Skeletal muscle tissue (tissue), 4 donors: Measurements from ENCODE around the gene FAM227A. TPM values are rescaled to one million over a fixed set of nuclear protein-coding genes. Genes with fewer than 3 reads are reported as not detected.

ENCODE experiments used
- H3K27ac ChIP-seq: one replicate; pipeline ENCODE4 v1.7.0; 2013; ENCODE audit warnings: mild to moderate bottlenecking, low read depth, low read length, inconsistent platforms
- H3K27me3 ChIP-seq, 3 donors: one replicate each; pipeline ENCODE4 v1.7.0; 2013; ENCODE audit warnings: low read length in 3 of 3; ENCODE audit not compliant: control insufficient read depth in 3 of 3, insufficient read depth in 3 of 3
- H3K36me3 ChIP-seq, 3 donors: one replicate each; pipeline ENCODE4 v1.7.0; 2013; ENCODE audit warnings: low read length in 3 of 3; ENCODE audit not compliant: control insufficient read depth in 3 of 3, insufficient read depth in 3 of 3
- H3K4me1 ChIP-seq, 3 donors: one replicate each; pipeline ENCODE4 v1.7.0; 2013; ENCODE audit warnings: low read length in 3 of 3, mild to moderate bottlenecking in 3 of 3; ENCODE audit not compliant: control insufficient read depth in 3 of 3, insufficient read depth in 3 of 3
- H3K4me3 ChIP-seq, 3 donors: one replicate each; pipeline ENCODE4 v1.7.0; 2013; ENCODE audit warnings: low read length in 3 of 3
- H3K9ac ChIP-seq, 3 donors: one replicate each; pipeline ENCODE4 v1.7.0; 2013; ENCODE audit warnings: low read length in 3 of 3, mild to moderate bottlenecking in 3 of 3, moderate library complexity in 2 of 3, low read depth in 1 of 3
- H3K9me3 ChIP-seq, 3 donors: one replicate each; pipeline ENCODE4 v1.7.0; 2013; ENCODE audit warnings: low read length in 3 of 3; ENCODE audit not compliant: control insufficient read depth in 3 of 3
- total RNA-seq: library from RNA; depleted of rRNA; stranded (reverse); fragments of >200 nt; gene quantifications from one replicate; pipeline ENCODE4 v1.2.3, GENCODE V29; 2014
- donor health status: Osteomylitis.

The FAM227A gene
- total RNA-seq, 1 donor from 2014 or later, result 0.52 TPM

DNA sequence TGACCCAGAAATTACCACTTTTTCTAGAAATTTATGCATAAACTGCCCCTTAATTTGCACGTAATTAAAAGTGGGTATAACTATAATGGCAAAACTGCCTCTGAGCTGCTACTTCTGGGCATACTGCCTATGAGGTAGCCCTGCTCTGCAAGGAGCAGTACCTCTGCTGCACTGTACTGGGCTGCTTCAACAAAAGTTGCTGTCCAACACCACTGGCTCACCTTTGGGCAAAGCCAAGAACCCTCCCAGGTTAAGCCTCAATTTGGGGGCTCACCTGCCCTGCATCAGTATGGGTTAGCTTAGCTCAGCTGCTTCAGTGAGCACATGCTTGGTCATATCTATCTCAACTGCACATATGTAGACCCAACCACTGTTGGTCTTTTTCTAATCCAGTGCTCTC lies 90.8 kb downstream of the FAM227A start:
- Histone ChIP-seq H3K9me3 (no peaks in the 10 kb centered on the region), H3K4me1 (peaks cover 3 to 6% (median 6%) of the 10 kb centered on the region in 3 donors), H3K36me3 (no peaks in the 10 kb centered on the region), H3K27ac (no peak overlapping the region), H3K27me3 (no peaks in the 10 kb centered on the region), H3K4me3 (no peak overlapping the region), H3K9ac (no peak overlapping the region)

DNA sequence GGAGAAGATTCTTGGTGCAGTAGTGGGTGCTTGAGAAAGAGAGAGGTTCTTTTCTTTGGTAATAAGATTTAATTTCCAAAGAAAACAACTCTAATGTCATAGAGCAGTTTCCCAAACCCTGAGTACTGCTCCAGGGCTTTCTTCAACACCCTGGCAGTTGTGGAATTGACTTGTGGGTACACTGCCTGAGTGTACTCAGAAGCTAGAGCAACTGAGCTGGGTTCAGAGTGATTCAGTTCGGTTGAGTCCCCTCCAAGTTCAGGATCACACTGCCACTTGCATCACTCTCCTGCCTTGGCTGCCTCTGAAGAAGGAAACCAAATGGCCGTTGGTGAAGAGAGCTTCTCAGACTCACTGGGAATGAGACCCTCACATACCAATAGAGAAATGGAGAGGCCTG lies 91.5 kb downstream of the FAM227A start:
- Histone ChIP-seq H3K27ac (no peak overlapping the region), H3K9me3 (no peaks in the 10 kb centered on the region), H3K27me3 (no peaks in the 10 kb centered on the region)

DNA sequence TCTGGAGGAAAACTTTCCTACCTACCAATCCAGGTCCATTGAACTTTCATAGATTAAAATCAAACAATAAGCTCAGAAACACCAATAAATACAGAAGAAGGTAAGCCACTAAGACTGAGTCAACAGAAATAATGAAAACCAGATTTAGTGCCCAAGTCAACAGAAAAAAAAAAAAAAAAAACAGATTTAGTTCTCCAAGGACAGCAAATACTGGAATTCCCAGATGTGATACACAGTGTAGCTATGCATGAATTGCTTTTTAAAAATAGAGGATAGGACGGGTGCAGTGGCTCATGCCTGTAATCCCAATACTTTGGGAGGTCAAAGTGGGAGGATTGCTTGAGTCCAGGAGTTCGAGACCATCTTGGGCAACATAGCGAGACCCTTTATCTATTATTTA lies 101.9 kb downstream of the FAM227A start:
- Histone ChIP-seq H3K4me1 (no peaks in the 10 kb centered on the region), H3K9ac (no peak overlapping the region), H3K36me3 (no peaks in the 10 kb centered on the region), H3K4me3 (no peak overlapping the region), H3K9me3 (no peaks in the 10 kb centered on the region), H3K27me3 (no peaks in the 10 kb centered on the region), H3K27ac (no peak overlapping the region)

More for the DNA sequence above, 91.5 kb downstream of the FAM227A start:
- Histone ChIP-seq H3K4me1 (peaks cover 0 to 4% (median 2%) of the 10 kb centered on the region in 3 donors), H3K4me3 (no peak overlapping the region), H3K36me3 (no peaks in the 10 kb centered on the region), H3K9ac (no peak overlapping the region)

DNA sequence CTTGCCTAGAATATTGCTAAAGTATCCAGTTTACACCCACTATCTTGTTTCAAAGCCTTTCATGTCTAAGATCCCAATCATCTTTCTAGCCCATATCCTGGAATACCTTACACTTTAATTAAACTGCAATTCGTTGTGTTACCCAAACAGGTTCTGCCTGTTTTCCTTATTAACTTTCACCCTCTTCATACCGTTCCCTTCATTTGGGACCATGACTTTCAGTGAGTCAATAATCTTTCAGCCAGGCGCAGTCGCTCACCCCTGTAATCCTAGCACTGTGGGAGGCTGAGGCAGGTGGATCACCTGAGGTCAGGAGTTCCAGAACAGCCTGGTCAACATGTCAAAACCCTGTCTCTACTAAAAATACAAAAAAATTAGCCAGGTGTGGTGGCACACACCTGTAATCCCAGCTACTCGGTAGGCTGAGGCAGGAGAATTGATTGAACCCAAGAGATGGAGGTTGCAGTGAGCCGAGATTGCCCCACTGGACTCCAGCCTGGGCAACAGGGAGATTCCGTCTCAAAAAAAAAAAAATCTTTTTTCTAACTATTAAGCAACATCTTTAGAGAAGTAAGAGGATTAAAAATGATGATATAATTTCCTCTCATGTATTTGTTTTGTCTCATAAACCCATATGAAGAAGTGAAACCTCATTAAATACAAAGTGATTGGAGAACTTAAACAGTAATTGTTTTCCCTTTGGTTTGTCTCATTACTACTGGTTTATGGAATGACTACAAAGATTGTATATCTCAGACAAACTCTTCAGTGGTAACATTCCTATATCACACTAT lies 106.9 kb downstream of the FAM227A start:
- Histone ChIP-seq H3K27ac (no peak overlapping the region), H3K4me1 (no peaks in the 10 kb centered on the region), H3K36me3 (no peaks in the 10 kb centered on the region), H3K9me3 (no peaks in the 10 kb centered on the region), H3K4me3 (no peak overlapping the region), H3K27me3 (no peaks in the 10 kb centered on the region), H3K9ac (no peak overlapping the region)

DNA sequence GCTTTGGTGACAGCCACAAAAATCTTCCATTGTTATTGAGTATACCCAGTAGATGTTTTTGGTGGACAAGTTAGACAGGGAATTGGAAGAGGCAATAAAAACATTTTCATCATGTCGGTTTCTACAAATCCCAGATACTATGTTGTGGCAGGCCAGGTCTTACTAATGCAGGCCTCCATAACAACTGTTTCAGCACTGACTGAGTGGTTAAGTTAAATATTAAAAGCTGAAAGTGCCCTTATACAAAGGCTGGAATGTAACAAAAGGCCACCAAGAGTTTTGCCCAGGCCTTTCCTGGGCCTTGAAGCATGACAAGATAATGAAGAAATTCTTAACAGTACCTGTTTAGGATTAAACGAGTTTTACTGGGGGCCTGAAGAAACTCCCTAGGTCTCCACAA lies 115.5 kb downstream of the FAM227A start:
- Histone ChIP-seq H3K27ac (no peak overlapping the region), H3K27me3 (no peaks in the 10 kb centered on the region), H3K9ac (no peak overlapping the region), H3K4me1 (no peaks in the 10 kb centered on the region), H3K36me3 (no peaks in the 10 kb centered on the region), H3K9me3 (no peaks in the 10 kb centered on the region), H3K4me3 (no peak overlapping the region)

DNA sequence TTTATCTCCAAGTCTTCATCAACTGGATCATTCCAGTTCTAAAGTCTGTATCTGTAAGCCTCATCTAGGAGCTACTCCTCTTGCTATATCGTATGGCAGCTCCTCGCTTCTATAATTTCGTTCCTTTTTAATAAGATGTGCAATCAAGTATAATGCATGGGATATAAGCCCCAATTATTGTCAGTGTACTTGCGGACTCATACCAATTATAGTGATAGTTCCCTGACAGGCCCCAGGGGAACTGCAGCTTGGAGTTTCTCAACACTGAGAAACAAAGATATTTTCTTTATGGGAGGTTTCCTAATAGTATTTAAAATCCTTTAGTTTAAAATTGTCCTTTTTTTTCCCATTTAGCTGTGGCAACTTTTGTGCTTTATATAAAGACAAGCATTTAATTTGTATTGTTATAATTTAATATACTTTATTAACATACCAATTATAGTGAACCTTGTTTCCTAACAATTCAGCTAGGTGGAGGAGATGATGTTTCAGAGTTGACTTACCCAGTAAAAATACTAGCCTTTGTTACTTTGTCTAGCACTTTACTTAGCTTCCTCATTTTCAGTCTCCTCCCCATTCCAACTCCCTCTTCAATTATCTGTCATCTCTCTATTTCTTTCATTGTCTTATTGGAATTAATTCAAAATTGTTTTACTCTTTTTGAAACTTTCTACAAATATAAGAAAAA lies 124.8 kb downstream of the FAM227A start:
- no peaks in the 10 kb centered on the region for H3K27me3 ChIP-seq
- no peak overlapping the region for H3K4me3 ChIP-seq
- H3K9me3 ChIP-seq, result no peaks in the 10 kb centered on the region
- H3K4me1 ChIP-seq, result no peaks in the 10 kb centered on the region
- H3K9ac ChIP-seq, result no peak overlapping the region
- no peak overlapping the region for H3K27ac ChIP-seq
- H3K36me3 ChIP-seq, result no peaks in the 10 kb centered on the region

Other genes with a start within 250 kb of the FAM227A start
- not detected for gene KCNJ4, start 201.2 kb downstream of the FAM227A start, total RNA-seq
- gene KDELR3, start 188.3 kb downstream of the FAM227A start, total RNA-seq, result 32.9 TPM
- gene DDX17, start 150.1 kb downstream of the FAM227A start, total RNA-seq, result 358 TPM
- gene DMC1, start 86.2 kb downstream of the FAM227A start, total RNA-seq, result 3.7 TPM
- 14.1 TPM for gene CBY1, start 246 bp upstream of the FAM227A start, total RNA-seq
- 63.7 TPM for gene TOMM22, start 25.6 kb upstream of the FAM227A start, total RNA-seq
- 25.1 TPM for gene JOSD1, start 44.6 kb upstream of the FAM227A start, total RNA-seq
- 19.3 TPM for gene GTPBP1, start 49.6 kb upstream of the FAM227A start, total RNA-seq
- gene SUN2, start 99.6 kb upstream of the FAM227A start, total RNA-seq, result 40.2 TPM
- 12.0 TPM for gene DNAL4, start 137.8 kb upstream of the FAM227A start, total RNA-seq
- 1.6 TPM for gene NPTXR, start 187.6 kb upstream of the FAM227A start, total RNA-seq
- gene CBX6, start 215.8 kb upstream of the FAM227A start, total RNA-seq, result 19.3 TPM